CD14-positive monocyte (primary cell): Measurements from ENCODE around the gene EPHA7. TPM values are rescaled to one million over a fixed set of nuclear protein-coding genes. Genes with fewer than 3 reads are reported as not detected.

Experiments used
- DNase-seq, 3 donors: peaks; one replicate each; pipeline ENCODE4 v3.0.0-alpha.2; 2011 to 2022
- H2AFZ ChIP-seq: 2 replicates; pipeline ENCODE4 v1.6.0; 2012; ENCODE audit warnings: mild to moderate bottlenecking, low read depth, low read length, inconsistent platforms; ENCODE audit not compliant: insufficient read depth, poor library complexity, severe bottlenecking
- H3K27ac ChIP-seq, 2 donors: 1 replicate in 1 of 2; 2 replicates in 1 of 2; pipeline ENCODE4 v1.5.1; 2012 to 2013; ENCODE audit warnings: low read length in 2 of 2, control low read depth in 1 of 2, inconsistent platforms in 1 of 2, low read depth in 1 of 2, mild to moderate bottlenecking in 1 of 2
- H3K27me3 ChIP-seq, 2 donors: one replicate each; pipeline versions ENCODE4 v1.6.0 to v1.6.1; 2011 to 2013; ENCODE audit warnings: low read length in 2 of 2; ENCODE audit not compliant: control insufficient read depth in 2 of 2, insufficient read depth in 2 of 2
- H3K36me3 ChIP-seq, 2 donors: replicated peaks in 1 of 2; 1 replicate in 1 of 2; 2 replicates in 1 of 2; pipeline versions ENCODE4 v1.5.1 to v1.6.1; 2012 to 2013; ENCODE audit warnings: low read length in 2 of 2, control low read depth in 1 of 2, inconsistent platforms in 1 of 2, mild to moderate bottlenecking in 1 of 2; ENCODE audit not compliant: insufficient read depth in 2 of 2, control insufficient read depth in 1 of 2
- H3K4me1 ChIP-seq, 2 donors: 1 replicate in 1 of 2; 2 replicates in 1 of 2; pipeline versions ENCODE4 v1.5.1 to v1.6.1; 2012 to 2013; ENCODE audit warnings: low read length in 2 of 2, control low read depth in 1 of 2, inconsistent platforms in 1 of 2, mild to moderate bottlenecking in 1 of 2, moderate library complexity in 1 of 2; ENCODE audit not compliant: insufficient read depth in 2 of 2, control insufficient read depth in 1 of 2
- H3K4me2 ChIP-seq: replicated peaks from 2 replicates; pipeline ENCODE3; 2012; ENCODE audit warnings: low read length, moderate library complexity, mild to moderate bottlenecking; ENCODE audit not compliant: poor library complexity, severe bottlenecking; ENCODE audit errors: extremely low read depth
- H3K4me3 ChIP-seq, 3 experiments: fragments of 200-600 bp in 1 of 3; sonication (generic) in 1 of 3; replicated peaks in 1 of 3; 1 replicate in 2 of 3; 2 replicates in 1 of 3; pipeline ENCODE4 v1.5.1; 2011 to 2013; ENCODE audit warnings: low read length in 3 of 3, mild to moderate bottlenecking in 3 of 3, control low read depth in 2 of 3, low read depth in 2 of 3, inconsistent platforms in 1 of 3, moderate library complexity in 1 of 3
- H3K79me2 ChIP-seq: 2 replicates; pipeline ENCODE4 v1.6.0; 2012; ENCODE audit warnings: mild to moderate bottlenecking, control low read depth, inconsistent platforms, low read length, moderate library complexity; ENCODE audit not compliant: insufficient read depth
- H3K9ac ChIP-seq: 2 replicates; pipeline ENCODE4 v1.6.0; 2017; ENCODE audit warnings: low read length, mild to moderate bottlenecking; ENCODE audit not compliant: insufficient read depth, poor library complexity, severe bottlenecking
- H3K9me3 ChIP-seq, 2 donors: replicated peaks in 1 of 2; 1 replicate in 1 of 2; 2 replicates in 1 of 2; pipeline versions ENCODE4 v1.5.1 to v1.6.1; 2012 to 2013; ENCODE audit warnings: low read length in 2 of 2, control low read depth in 1 of 2; ENCODE audit not compliant: control insufficient read depth in 1 of 2, insufficient read depth in 1 of 2
- H4K20me1 ChIP-seq: 2 replicates; pipeline ENCODE4 v1.6.0; 2012; ENCODE audit warnings: mild to moderate bottlenecking, low read length, control low read depth, moderate library complexity; ENCODE audit not compliant: insufficient read depth
- H3K27ac Mint-ChIP-seq, 7 donors: one replicate each; pipeline ENCODE4 v1.8.0; 2020; ENCODE audit warnings: mild to moderate bottlenecking in 7 of 7, mixed read lengths in 7 of 7, moderate library complexity in 6 of 7, inconsistent platforms in 2 of 7
- H3K27me3 Mint-ChIP-seq, 3 donors: one replicate each; pipeline ENCODE4 v1.8.0; 2021 to 2022; ENCODE audit warnings: low read depth in 3 of 3, mild to moderate bottlenecking in 3 of 3, mixed read lengths in 3 of 3, moderate library complexity in 3 of 3, inconsistent platforms in 1 of 3
- H3K36me3 Mint-ChIP-seq, 2 donors: one replicate each; pipeline ENCODE4 v1.8.0; 2020; ENCODE audit warnings: mixed read lengths in 2 of 2, inconsistent platforms in 1 of 2, mild to moderate bottlenecking in 1 of 2
- H3K4me1 Mint-ChIP-seq: one replicate; pipeline ENCODE4 v1.8.0; 2020; ENCODE audit warnings: mild to moderate bottlenecking, mixed read lengths
- H3K4me3 Mint-ChIP-seq, 2 donors: one replicate each; pipeline ENCODE4 v1.8.0; 2020; ENCODE audit warnings: mild to moderate bottlenecking in 2 of 2, mixed read lengths in 2 of 2, moderate library complexity in 1 of 2
- H3K9me3 Mint-ChIP-seq, 7 donors: one replicate each; pipeline ENCODE4 v1.8.0; 2020 to 2022; ENCODE audit warnings: mixed read lengths in 7 of 7, mild to moderate bottlenecking in 6 of 7, moderate library complexity in 6 of 7, inconsistent platforms in 2 of 7
- WGBS: methylation state at CpG from one replicate; pipeline ENCODE4 v1.1.5; 2013; ENCODE audit warnings: missing lambda C conversion rate; ENCODE audit not compliant: insufficient coverage; 5-methylcytosine and 5-hydroxymethylcytosine counted together
- intact Hi-C, 2 donors: fragments of 100-400 bp; cut with micrococcal nuclease; formaldehyde crosslinking; loops; one replicate each; pipeline versions ENCODE4 v1.15.0 to v1.15.1; 2023
- polyA plus RNA-seq, 3 donors: library from polyadenylated mRNA; depleted of rRNA in 1 of 3; unstranded in 2 of 3; stranded (reverse) in 1 of 3; fragments of 300-500 nt in 2 of 3; fragments of >200 nt in 1 of 3; fragmentation: Illumina TruSeq in 2 of 3; gene quantifications; 1 replicate in 2 of 3; 2 replicates in 1 of 3; pipeline ENCODE4 v1.2.3, GENCODE V29; 2012 to 2021
- TF ChIP-seq, protein P1 (sequence below): fragments of 200-600 bp; IDR thresholded peaks from one replicate; pipeline ENCODE4 v1.8.0; 2022; ENCODE audit warnings: antibody characterized with exemption, mild to moderate bottlenecking

Gene EPHA7
- polyA plus RNA-seq, 3 donors = not detected

DNA sequence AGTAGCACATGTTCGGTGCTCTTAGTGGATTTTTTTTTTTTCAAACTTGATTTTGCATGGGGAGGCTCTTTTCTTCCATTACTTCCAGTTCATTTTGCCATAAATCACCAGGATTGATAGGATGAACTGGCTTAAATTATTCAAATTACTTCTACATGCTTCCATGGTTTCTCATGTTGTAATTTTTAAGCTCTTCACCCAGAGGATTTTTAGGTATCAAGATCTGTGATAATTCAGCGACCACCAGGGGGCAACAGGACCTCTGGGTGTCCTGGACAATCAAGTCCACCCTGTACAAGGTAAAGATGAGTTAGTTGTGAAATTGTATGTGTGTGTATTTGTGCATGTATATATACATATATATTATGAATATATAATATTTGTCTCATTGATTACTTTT is 4.2 kb upstream of the EPHA7 start:
- no peak overlapping the region for H3K9ac ChIP-seq
- intact Hi-C loops = no loop called here
- H3K27ac Mint-ChIP-seq = no peak overlapping the region

DNA sequence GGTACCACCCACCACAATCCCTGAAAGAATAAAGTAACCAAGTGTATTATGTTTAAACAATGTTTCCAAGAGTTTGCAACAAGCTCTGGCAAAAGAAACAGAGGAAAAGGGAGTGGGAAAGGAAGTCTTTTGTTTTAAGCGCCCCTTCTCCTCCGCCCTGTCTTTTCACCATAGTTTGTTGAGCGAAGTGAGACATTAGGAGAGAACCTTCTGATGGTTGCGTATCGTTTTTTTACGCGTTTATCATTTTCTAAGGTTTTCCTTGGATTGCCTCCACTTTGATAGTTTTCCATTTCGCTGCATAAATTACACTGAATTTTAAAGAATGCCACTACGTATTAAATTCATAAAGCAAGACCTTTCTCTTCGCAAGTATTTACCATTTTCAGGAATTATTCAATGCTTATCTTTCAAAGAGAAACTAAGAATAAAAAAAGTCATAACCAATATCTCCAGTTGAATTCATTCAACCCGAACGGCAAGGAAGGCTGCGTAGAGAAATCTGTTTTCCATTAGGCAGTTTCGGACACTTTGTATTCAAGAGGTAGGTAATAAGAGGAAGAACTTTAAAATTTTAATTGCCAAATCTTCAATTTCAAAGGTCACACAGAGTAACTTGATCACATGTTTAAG is 920 bp upstream of the EPHA7 start:
- WGBS = 8% methylated on average over 5 of the region's 14 CpGs
- Histone ChIP-seq H3K79me2 (no peaks in the 10 kb centered on the region), H3K9me3 (peaks cover 0 to 24% of the 10 kb centered on the region in 2 donors), H3K4me2 (peak overlapping the region; percentile 82), H3K36me3 (no peaks in the 10 kb centered on the region), H3K9ac (no peak overlapping the region), H4K20me1 (no peaks in the 10 kb centered on the region), H3K4me1 (peaks cover 28 to 37% of the 10 kb centered on the region in 2 donors), H2AFZ (peak overlapping the region; percentile 55), H3K27me3 (peaks cover 65 to 74% of the 10 kb centered on the region in 2 donors), H3K27ac (no peak overlapping the region), H3K4me3 (peak overlapping the region in 1 of 3 experiments; percentile 74)
- Mint-ChIP-seq H3K9me3 (peaks cover 0 to 21% (median 11%) of the 10 kb centered on the region in 7 donors), H3K27me3 (peaks cover 63 to 69% (median 66%) of the 10 kb centered on the region in 3 donors), H3K27ac (no peak overlapping the region), H3K36me3 (peaks cover 0 to 13% of the 10 kb centered on the region in 2 donors), H3K4me3 (peak overlapping the region; percentile 81 to 94), H3K4me1 (peaks cover 32% of the 10 kb centered on the region)
- DNase-seq = no peak
- intact Hi-C loops = no loop called here
- TF ChIP-seq, protein P1, sequence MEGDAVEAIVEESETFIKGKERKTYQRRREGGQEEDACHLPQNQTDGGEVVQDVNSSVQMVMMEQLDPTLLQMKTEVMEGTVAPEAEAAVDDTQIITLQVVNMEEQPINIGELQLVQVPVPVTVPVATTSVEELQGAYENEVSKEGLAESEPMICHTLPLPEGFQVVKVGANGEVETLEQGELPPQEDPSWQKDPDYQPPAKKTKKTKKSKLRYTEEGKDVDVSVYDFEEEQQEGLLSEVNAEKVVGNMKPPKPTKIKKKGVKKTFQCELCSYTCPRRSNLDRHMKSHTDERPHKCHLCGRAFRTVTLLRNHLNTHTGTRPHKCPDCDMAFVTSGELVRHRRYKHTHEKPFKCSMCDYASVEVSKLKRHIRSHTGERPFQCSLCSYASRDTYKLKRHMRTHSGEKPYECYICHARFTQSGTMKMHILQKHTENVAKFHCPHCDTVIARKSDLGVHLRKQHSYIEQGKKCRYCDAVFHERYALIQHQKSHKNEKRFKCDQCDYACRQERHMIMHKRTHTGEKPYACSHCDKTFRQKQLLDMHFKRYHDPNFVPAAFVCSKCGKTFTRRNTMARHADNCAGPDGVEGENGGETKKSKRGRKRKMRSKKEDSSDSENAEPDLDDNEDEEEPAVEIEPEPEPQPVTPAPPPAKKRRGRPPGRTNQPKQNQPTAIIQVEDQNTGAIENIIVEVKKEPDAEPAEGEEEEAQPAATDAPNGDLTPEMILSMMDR = no peak

More for the DNA sequence above, 4.2 kb upstream of the EPHA7 start:
- Histone ChIP-seq H4K20me1 (no peaks in the 10 kb centered on the region), H3K4me3 (no peak overlapping the region), H3K4me1 (peaks cover 13 to 17% of the 10 kb centered on the region in 2 donors), H2AFZ (no peak overlapping the region), H3K27me3 (peaks cover 35 to 42% of the 10 kb centered on the region in 2 donors), H3K9me3 (peaks cover 0 to 9% of the 10 kb centered on the region in 2 donors), H3K36me3 (no peaks in the 10 kb centered on the region), H3K79me2 (no peaks in the 10 kb centered on the region), H3K27ac (no peak overlapping the region), H3K4me2 (no peak overlapping the region)
- TF ChIP-seq, protein P1 = peak; percentile 26
- H3K4me1 Mint-ChIP-seq = peaks cover 16% of the 10 kb centered on the region
- peaks cover 0 to 10% (median 6%) of the 10 kb centered on the region in 7 donors for H3K9me3 Mint-ChIP-seq
- peaks cover 36 to 40% (median 39%) of the 10 kb centered on the region in 3 donors for H3K27me3 Mint-ChIP-seq
- no peak overlapping the region for H3K4me3 Mint-ChIP-seq
- no peak for DNase-seq
- peaks cover 0 to 5% of the 10 kb centered on the region in 2 donors for H3K36me3 Mint-ChIP-seq
- WGBS = no CpG with 5 or more reads among the region's 2 CpGs
